Mucosa of descending colon (tissue), 3 donors: Measurements from ENCODE around the gene FAM163B. TPM values are rescaled to one million over a fixed set of nuclear protein-coding genes. Genes with fewer than 3 reads are reported as not detected.
A peak's percentile ranks its signal among the peaks of the same experiment; 100 is the strongest.

ENCODE experiments used
- ATAC-seq: fragments of 200-7000 bp; cut with Tn5 transposase; one replicate; pipeline ENCODE4 v1.9.1; 2020; ENCODE audit warnings: mild to moderate bottlenecking, moderate library complexity
- DNase-seq, 3 donors: peaks; one replicate each; pipeline ENCODE4 v3.0.0-alpha.2; 2020
- H3K36me3 ChIP-seq: fragments of 200-600 bp; one replicate; pipeline ENCODE4 v1.8.0; 2021; ENCODE audit warnings: low read depth, mild to moderate bottlenecking
- H3K4me1 ChIP-seq: fragments of 200-600 bp; one replicate; pipeline ENCODE4 v1.8.0; 2021; ENCODE audit warnings: low read depth, mild to moderate bottlenecking
- H3K4me3 ChIP-seq: fragments of 200-600 bp; one replicate; pipeline ENCODE4 v1.8.0; 2021; ENCODE audit warnings: mild to moderate bottlenecking
- H3K9me3 ChIP-seq: fragments of 200-600 bp; one replicate; pipeline ENCODE4 v1.8.0; 2021; ENCODE audit warnings: mild to moderate bottlenecking
- intact Hi-C, 2 donors: fragments of 100-400 bp; cut with DNase I in 1 of 2; cut with micrococcal nuclease in 1 of 2; formaldehyde crosslinking; loops; one replicate each; pipeline versions ENCODE4 v1.11.0 to v1.11.1; 2022; cut with DNase I, micrococcal nuclease
- long read RNA-seq, 2 donors: library from polyadenylated mRNA; unstranded; transcript quantifications; one replicate each; pipeline ENCODE4 v2.0.0, GENCODE V29; 2019 to 2021
- total RNA-seq, 3 donors: library from RNA; stranded (reverse); fragmentation: NEBNext Ultra II Directional in 2 of 3; extraction: Animal tissue kit (Norgen Biotek cat#: 25700) in 2 of 3; gene quantifications; one replicate each; pipeline versions ENCODE4 v1.2.1 to v1.2.4, GENCODE V29; 2021 to 2023
- TF ChIP-seq, protein P1 (sequence below): fragments of 200-600 bp; IDR thresholded peaks from one replicate; pipeline ENCODE4 v1.8.0; 2022; ENCODE audit warnings: antibody characterized with exemption, mild to moderate bottlenecking
- donor health status: DM: no; HTN: no; CAD: no; lungs with moderate emphysema.
- donor health status: DM: no; HTN: no; CAD: no.
- donor health status: DM: no; HTN: yes; CAD: no.

FAM163B gene
- 1 to 10 TPM; 2.0 to 3.9 (median 3.8) TPM for total RNA-seq
- long read RNA-seq, donor 1, partial matches to known transcripts: 0 of 3 reads
- long read RNA-seq, donor 1, other reads (novel, unspliced or antisense): 2 of 3 reads
- long read RNA-seq, donor 2: 0 reads

DNA sequence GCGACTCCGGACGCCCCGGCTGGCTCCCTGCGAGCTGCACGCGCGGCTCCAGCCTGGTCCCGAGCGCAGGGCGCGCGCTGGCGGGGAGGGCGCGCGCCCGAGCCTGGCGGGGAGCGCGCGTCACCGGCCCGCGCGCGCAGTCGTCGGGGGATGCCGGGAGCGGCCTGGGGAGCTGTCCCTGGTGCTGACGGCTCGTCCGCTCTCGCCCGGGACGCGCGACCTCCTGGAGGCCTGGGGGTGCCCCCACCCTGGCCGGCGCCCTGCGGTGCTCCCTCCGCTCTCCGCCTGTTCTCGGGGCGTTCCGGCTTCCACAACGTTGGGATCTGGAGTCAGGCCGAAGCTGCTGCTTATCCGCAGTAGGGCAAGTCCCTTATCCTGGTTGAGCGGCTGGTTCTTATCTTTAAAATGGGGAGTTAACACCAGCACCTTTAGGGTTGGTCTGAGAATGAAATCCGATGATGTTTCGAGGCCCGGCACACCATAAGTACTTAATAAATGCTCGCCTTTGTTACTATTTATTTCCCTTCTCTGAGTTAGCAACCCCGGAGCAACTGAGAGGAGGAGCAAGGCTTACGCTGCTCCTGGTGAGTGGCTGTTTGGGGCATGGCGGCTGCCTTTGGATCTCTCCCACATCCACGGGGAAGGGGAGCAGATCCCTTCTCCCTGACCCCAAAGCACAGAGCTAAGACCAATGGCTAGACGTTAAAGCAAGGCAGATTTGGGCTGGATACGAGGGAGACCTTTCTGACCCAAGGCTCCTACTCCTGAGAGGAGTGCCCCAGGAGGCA, at the start of gene FAM163B:
Gene FAM163B (minus strand): TSS at position 79 of the 788 bp plus-strand sequence. CDS start 29,166 bp downstream, outside the sequence.
- intact Hi-C loops: no loop called here
- Histone ChIP-seq H3K36me3 (no peaks in the 10 kb centered on the region), H3K9me3 (no peaks in the 10 kb centered on the region), H3K4me1 (no peaks in the 10 kb centered on the region), H3K4me3 (no peak within 1 kb of the TSS)
- DNase-seq (peak in 2 of 3 donors; percentile 27 to 54), ATAC-seq (peak; percentile 87)
- TF ChIP-seq, protein P1, sequence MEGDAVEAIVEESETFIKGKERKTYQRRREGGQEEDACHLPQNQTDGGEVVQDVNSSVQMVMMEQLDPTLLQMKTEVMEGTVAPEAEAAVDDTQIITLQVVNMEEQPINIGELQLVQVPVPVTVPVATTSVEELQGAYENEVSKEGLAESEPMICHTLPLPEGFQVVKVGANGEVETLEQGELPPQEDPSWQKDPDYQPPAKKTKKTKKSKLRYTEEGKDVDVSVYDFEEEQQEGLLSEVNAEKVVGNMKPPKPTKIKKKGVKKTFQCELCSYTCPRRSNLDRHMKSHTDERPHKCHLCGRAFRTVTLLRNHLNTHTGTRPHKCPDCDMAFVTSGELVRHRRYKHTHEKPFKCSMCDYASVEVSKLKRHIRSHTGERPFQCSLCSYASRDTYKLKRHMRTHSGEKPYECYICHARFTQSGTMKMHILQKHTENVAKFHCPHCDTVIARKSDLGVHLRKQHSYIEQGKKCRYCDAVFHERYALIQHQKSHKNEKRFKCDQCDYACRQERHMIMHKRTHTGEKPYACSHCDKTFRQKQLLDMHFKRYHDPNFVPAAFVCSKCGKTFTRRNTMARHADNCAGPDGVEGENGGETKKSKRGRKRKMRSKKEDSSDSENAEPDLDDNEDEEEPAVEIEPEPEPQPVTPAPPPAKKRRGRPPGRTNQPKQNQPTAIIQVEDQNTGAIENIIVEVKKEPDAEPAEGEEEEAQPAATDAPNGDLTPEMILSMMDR: no peak

DNA sequence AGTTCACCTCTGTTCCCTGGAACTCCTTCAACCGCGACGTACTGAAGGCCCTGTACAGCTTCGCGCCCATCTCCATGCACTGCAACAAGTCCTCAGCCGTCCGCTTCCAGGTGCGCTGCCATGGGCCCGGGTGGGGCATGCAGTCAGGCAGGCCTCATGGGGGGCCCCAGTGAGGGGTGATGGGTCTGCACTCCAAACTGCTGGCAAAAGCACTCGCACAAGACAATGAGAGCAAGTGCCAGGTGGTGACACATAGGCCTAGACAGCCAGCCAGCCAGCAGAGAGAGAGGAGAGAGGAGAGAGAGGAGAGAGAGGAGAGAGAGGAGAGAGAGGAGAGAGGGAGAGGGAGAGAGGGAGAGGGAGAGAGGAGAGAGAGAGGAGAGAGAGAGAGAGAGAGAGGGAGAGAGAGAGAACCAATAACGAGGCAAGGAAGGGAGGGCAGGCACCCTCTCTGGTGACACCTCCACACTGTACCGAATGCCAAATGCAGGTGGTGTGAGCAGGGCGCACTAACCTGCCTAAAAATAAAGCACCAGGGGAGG, 48.0 kb upstream of the FAM163B start:
- Histone ChIP-seq H3K4me1 (peaks cover 17% of the 10 kb centered on the region), H3K4me3 (no peak overlapping the region)
- ATAC-seq: no peak

DNA sequence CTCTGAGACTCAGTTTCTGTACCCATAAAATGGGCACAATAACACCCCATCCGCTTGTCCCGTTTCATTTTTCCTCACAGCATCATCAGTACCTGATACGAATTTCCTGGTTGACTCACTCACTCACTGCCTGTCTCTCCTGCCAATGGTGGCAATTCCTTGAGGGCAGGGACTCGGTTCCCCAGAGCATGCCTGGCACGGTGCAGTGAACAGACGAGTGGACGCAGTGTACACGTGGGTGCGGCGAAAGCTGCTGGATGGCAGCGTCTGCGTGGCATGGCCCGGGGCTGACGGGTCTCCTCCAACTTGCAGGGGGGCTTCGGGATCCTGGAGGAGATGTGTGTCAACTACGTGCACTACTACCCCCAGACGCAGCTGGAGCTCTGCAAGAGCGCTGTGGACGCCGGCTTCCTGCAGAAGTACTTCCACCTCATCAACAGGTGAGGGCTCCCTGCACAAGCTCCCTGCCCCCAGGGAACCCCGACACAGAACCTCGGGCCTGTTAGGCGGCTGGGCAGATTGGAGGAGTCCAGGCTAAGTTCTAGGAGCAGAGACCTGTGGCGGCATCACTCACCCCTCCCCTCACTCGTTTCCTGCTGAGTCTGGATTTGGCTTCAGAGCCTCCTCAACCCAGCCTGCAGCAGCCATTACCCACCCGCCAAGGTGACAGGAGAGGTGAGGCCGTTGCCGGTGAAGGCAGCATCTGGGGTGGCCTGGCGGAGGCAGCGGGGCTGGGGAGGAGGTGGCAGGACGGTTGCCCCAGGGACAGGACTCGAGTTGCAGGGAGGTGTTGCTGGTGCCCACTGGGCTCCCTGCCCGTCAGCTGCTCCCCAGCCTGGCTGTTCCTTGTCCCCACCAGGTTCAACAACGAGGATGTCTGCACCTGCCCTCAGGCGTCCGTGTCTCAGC, 47.3 kb upstream of the FAM163B start:
- Histone ChIP-seq H3K4me3 (no peak overlapping the region), H3K9me3 (no peaks in the 10 kb centered on the region), H3K4me1 (peaks cover 17% of the 10 kb centered on the region), H3K36me3 (no peaks in the 10 kb centered on the region)
- TF ChIP-seq, protein P1: no peak
- no peak for DNase-seq
- intact Hi-C loops: no loop called here
- ATAC-seq: no peak

More for the DNA sequence above, 48.0 kb upstream of the FAM163B start:
- TF ChIP-seq, protein P1: no peak
- no peaks in the 10 kb centered on the region for H3K9me3 ChIP-seq
- H3K36me3 ChIP-seq: no peaks in the 10 kb centered on the region
- intact Hi-C loops: no loop called here
- no peak for DNase-seq

DNA sequence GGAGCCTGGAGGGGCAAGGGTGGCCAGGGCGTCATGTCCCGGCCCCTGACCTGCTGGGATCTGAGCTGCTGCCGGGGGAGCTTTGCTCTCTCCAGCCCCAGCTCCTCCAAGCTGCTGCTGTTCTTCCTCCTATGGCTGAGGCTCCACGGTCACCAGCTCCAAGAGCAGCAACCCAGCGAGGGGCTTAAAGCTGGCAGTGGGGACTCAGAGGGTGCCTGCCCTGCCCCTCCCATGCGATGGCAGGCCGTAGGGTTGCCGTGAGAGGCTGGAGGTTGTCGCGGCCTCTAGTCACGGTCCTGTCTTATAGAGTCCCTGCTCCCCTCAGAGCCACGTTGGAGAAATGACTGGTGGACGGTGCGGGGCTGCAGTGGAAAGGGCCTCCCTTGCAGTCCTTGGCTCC, 46.5 kb upstream of the FAM163B start:
- Histone ChIP-seq H3K36me3 (no peaks in the 10 kb centered on the region), H3K4me3 (no peak overlapping the region), H3K9me3 (no peaks in the 10 kb centered on the region), H3K4me1 (peaks cover 17% of the 10 kb centered on the region)
- TF ChIP-seq, protein P1: no peak
- intact Hi-C loops: no loop called here
- ATAC-seq (no peak), DNase-seq (no peak)

DNA sequence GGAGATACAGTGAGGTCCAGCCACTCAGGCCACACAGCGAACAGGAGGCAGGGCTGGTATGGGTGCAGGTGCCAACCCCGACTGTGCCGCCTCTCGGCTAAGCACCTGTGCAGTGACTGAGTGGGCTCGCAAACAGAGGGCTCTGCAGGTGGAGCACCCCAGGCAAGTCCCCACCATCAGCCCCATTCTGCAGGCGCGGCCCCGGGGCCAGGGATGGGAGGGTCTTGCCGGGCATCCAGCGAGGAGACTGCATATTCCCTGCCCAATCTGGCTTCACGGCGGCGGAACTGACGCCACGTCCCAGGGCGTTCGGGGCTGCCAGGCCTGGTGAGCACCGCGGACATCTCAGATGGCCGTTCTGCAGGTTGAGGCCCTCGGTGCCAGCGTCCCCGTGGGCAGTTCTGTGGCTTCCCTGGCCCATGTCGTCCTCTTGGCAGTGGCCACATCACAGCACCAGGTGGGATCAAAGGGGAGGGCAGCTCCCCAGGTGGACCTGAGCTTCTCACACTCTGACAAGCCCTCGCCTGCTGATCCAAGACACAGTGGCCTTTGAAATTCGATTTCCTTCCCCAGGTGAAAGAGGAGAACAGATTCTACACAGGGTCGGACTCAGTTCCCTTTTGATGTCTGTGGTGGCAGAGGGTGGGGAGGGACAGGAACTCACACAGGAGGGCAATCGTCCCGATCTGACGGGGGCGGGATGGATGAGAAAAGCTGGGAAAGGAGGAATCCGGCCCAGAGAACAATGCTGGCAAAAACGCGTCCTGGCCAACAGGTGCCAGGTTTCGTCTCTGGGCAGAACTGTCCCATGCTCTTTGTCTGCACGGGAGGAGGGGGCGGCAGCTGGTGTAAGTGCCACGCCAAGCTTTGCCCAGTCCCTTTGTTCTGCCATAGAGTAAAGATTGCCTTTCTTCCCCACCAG, 45.8 kb upstream of the FAM163B start:
- no peaks in the 10 kb centered on the region for H3K36me3 ChIP-seq
- H3K9me3 ChIP-seq: no peaks in the 10 kb centered on the region
- peaks cover 17% of the 10 kb centered on the region for H3K4me1 ChIP-seq
- no peak overlapping the region for H3K4me3 ChIP-seq
- TF ChIP-seq, protein P1: no peak
- ATAC-seq: no peak
- intact Hi-C loops: no loop called here
- no peak for DNase-seq
